SK-N-MC (cell line): Measurements from ENCODE around the gene RGMA.

Source experiments
- EZH2 ChIP-seq: fragments of 200-600 bp; sonication (generic); IDR thresholded peaks from one replicate; pipeline ENCODE4 v1.6.1; 2017; ENCODE audit warnings: antibody characterized with exemption
- POLR2AphosphoS5 ChIP-seq: IDR thresholded peaks from 2 replicates; pipeline ENCODE4 v1.6.1; 2012; ENCODE audit warnings: mild to moderate bottlenecking, low read depth, low read length, borderline replicate concordance

GRCh38 chr15:93026380-93026817 lies 62.6 kb downstream of the RGMA start:
- no peak for TF ChIP-seq POLR2AphosphoS5
- no peak for TF ChIP-seq EZH2
